GM13976 (cell line): ENCODE measurements around the gene TRAF3.

Experiments
- DNase-seq: peaks from one replicate; pipeline ENCODE4 v3.0.0; 2012; ENCODE audit warnings: low spot score
- CTCF ChIP-seq: IDR thresholded peaks from 2 replicates; pipeline ENCODE4 v1.5.1; 2012; ENCODE audit warnings: borderline replicate concordance, mild to moderate bottlenecking; ENCODE audit not compliant: insufficient read depth; ENCODE audit errors: extremely low read depth, missing control alignments, control extremely low read depth
- in situ Hi-C: fragments of 300-500 bp; cut with MboI; formaldehyde crosslinking; loops from one replicate; pipeline ENCODE4 v1.12.0; 2022; ENCODE audit warnings: low sequenced_read_pairs, mixed read lengths, inconsistent platforms; ENCODE audit not compliant: unreplicated experiment

Gene TRAF3

GRCh38 chr14:102779084-102779462, 1.8 kb downstream of the TRAF3 start:
- peak; percentile 11 for DNase-seq
- TF ChIP-seq CTCF = no peak
- in situ Hi-C loops = no loop called here

GRCh38 chr14:102779574-102780315, 2.5 kb downstream of the TRAF3 start:
- peak; percentile 21 for DNase-seq
- TF ChIP-seq CTCF = no peak
- in situ Hi-C loops = no loop called here

- in situ Hi-C loops = no loop called here
- peak; percentile 4 for DNase-seq
- no peak for TF ChIP-seq CTCF
Measured at GRCh38 chr14:102781063-102781462, 3.8 kb downstream of the TRAF3 start.

- DNase-seq = no peak
- no peak for TF ChIP-seq CTCF
- in situ Hi-C loops = no loop called here
Measured at GRCh38 chr14:102782974-102783373, 5.7 kb downstream of the TRAF3 start.

- TF ChIP-seq CTCF = no peak
- in situ Hi-C loops = no loop called here
- no peak for DNase-seq
Measured at GRCh38 chr14:102784892-102785594, 7.8 kb downstream of the TRAF3 start.

- no peak for TF ChIP-seq CTCF
- DNase-seq = peak; percentile 9
- in situ Hi-C loops = no loop called here
Measured at GRCh38 chr14:102785595-102785963, 8.3 kb downstream of the TRAF3 start.

GRCh38 chr14:102786768-102787167, 9.5 kb downstream of the TRAF3 start:
- no peak for TF ChIP-seq CTCF
- in situ Hi-C loops = no loop called here
- no peak for DNase-seq
